GM12891 (cell line): ENCODE results near the gene AQP10.

ENCODE experiments used
- POLR2A ChIP-seq: IDR thresholded peaks from 2 replicates; pipeline ENCODE4 v1.6.1; 2011; ENCODE audit warnings: low read depth, low read length, control low read depth
- POLR2AphosphoS5 ChIP-seq: IDR thresholded peaks from 2 replicates; pipeline ENCODE4 v1.6.1; 2011; ENCODE audit warnings: low read depth, low read length, control low read depth
- SPI1 ChIP-seq: IDR thresholded peaks from 2 replicates; pipeline ENCODE4 v1.6.1; 2011; ENCODE audit warnings: low read depth, low read length, control low read depth
- TAF1 ChIP-seq: IDR thresholded peaks from 2 replicates; pipeline ENCODE4 v1.6.1; 2011; ENCODE audit warnings: low read depth, low read length, control low read depth

- TF ChIP-seq POLR2A = no peak
- TF ChIP-seq POLR2AphosphoS5 = no peak
- TF ChIP-seq TAF1 = no peak
- TF ChIP-seq SPI1 = no peak
Measured at GRCh38 chr1:154316704-154317103, 4.2 kb upstream of the AQP10 start.
